Stimulated activated CD4-positive, alpha-beta T cell treated with anti-CD3 and anti-CD28 coated beads, Interleukin-12 subunit alpha, Interleukin-12 subunit beta, amount 100 ng/mL, for 24 hours (primary cell): ENCODE measurements around the gene KEL.

Source experiments
- DNase-seq, 2 experiments: peaks; one replicate each; pipeline ENCODE4 v3.0.0-alpha.2; 2020; ENCODE audit warnings: low read depth in 2 of 2

Gene KEL

GRCh38 chr7:142898377-142899170, 63.6 kb downstream of the KEL start:
- no peak for DNase-seq

- no peak for DNase-seq
Observed at GRCh38 chr7:142897691-142898090, 64.5 kb downstream of the KEL start.

- DNase-seq = no peak
Observed at GRCh38 chr7:142896741-142897379, 65.3 kb downstream of the KEL start.

- no peak for DNase-seq
Observed at GRCh38 chr7:142896151-142896550, 66.0 kb downstream of the KEL start.

GRCh38 chr7:142894985-142895593, 67.1 kb downstream of the KEL start:
- DNase-seq = no peak

GRCh38 chr7:142894112-142894984, 67.8 kb downstream of the KEL start:
- DNase-seq = no peak

- no peak for DNase-seq
Observed at GRCh38 chr7:142892951-142893350, 69.2 kb downstream of the KEL start.

- DNase-seq = no peak
Observed at GRCh38 chr7:142891490-142892082, 70.6 kb downstream of the KEL start.
